K562 (cell line): Measurements from ENCODE around the gene LSM8. TPM values are rescaled to one million over a fixed set of nuclear protein-coding genes. Genes with fewer than 3 reads are reported as not detected.

Experiments
- ATAC-seq: fragments of 200-7000 bp; cut with Tn5 transposase; 3 replicates; pipeline ENCODE4 v1.9.1; 2020; ENCODE audit warnings: moderate library complexity
- BruUV-seq: library from RNA; stranded (reverse); fragments of 400-500 nt; replicated peaks from 2 replicates; lab custom pipeline; 2021; lab: Mats Ljungman, UMichigan
- CTCF ChIA-PET: fragments of 300-600 bp; formaldehyde crosslinking; extraction: SDS; loops from one replicate; lab custom pipeline; 2021; ENCODE audit warnings: low intra/inter-chr PET ratio; lab: Yijun Ruan, JAX
- POLR2A ChIA-PET: fragments of 300-600, 350-650 bp; sonication (Branson Sonifier 250); formaldehyde crosslinking; extraction: SDS; loops from one replicate; lab custom pipeline; 2021; ENCODE audit warnings: antibody characterized with exemption, inconsistent platforms; lab: Yijun Ruan, JAX
- DNase-seq, 4 experiments: peaks; one replicate each; pipeline versions ENCODE4 v3.0.0 to v3.0.0-alpha.2; 2011 to 2018; ENCODE audit warnings: low spot score in 3 of 4, mixed read lengths in 3 of 4; ENCODE audit errors: extremely low read depth in 1 of 4
- FAIRE-seq: peaks from 2 replicates; lab custom pipeline; 2011; peaks lifted over from hg19 to GRCh38; lab: Jason Lieb, UNC
- H2AFZ ChIP-seq: 2 replicates; pipeline ENCODE4 v1.6.0; 2011; ENCODE audit warnings: low read depth, low read length, control low read depth, inconsistent platforms
- H3K27ac ChIP-seq: fragments of 200-600 bp; 3 replicates; pipeline ENCODE4 v1.8.0; 2011; ENCODE audit warnings: low read depth, mild to moderate bottlenecking, control low read depth, inconsistent platforms, low read length, moderate library complexity, mixed read lengths; ENCODE audit errors: extremely low read depth
- H3K27me3 ChIP-seq, 2 experiments: fragments of 300-600 bp in 1 of 2; 2 replicates in 1 of 2; 3 replicates in 1 of 2; pipeline versions ENCODE4 v1.6.0 to v1.8.0; 2011; ENCODE audit warnings: inconsistent platforms in 2 of 2, low read length in 2 of 2, mild to moderate bottlenecking in 1 of 2, mixed read lengths in 1 of 2, moderate library complexity in 1 of 2; ENCODE audit not compliant: control insufficient read depth in 2 of 2, insufficient read depth in 2 of 2
- H3K36me3 ChIP-seq: fragments of 300-600 bp; 3 replicates; pipeline ENCODE4 v1.8.0; 2011; ENCODE audit warnings: mild to moderate bottlenecking, low read length, inconsistent platforms; ENCODE audit not compliant: control insufficient read depth, insufficient read depth
- H3K4me1 ChIP-seq, 2 experiments: fragments of 200-600 bp in 1 of 2; replicated peaks in 1 of 2; 2 replicates in 1 of 2; 3 replicates in 1 of 2; pipeline versions ENCODE4 v1.5.1 to v1.8.0; 2011; ENCODE audit warnings: inconsistent platforms in 2 of 2, low read length in 2 of 2, mild to moderate bottlenecking in 1 of 2, mixed read lengths in 1 of 2, moderate library complexity in 1 of 2; ENCODE audit not compliant: control insufficient read depth in 2 of 2, insufficient read depth in 2 of 2
- H3K4me2 ChIP-seq: 2 replicates; pipeline ENCODE4 v1.6.1; 2011; ENCODE audit warnings: low read length, control low read depth, inconsistent platforms, mixed read lengths; ENCODE audit not compliant: insufficient read depth
- H3K4me3 ChIP-seq: fragments of 200-600 bp; sonication (generic), shearing (Covaris generic); 2 replicates; pipeline ENCODE4 v1.5.1; 2016; ENCODE audit warnings: control low read depth, inconsistent platforms
- H3K79me2 ChIP-seq: fragments of 200-600 bp; 3 replicates; pipeline ENCODE4 v1.8.0; 2011; ENCODE audit warnings: low read length, inconsistent platforms; ENCODE audit not compliant: control insufficient read depth, insufficient read depth
- H3K9ac ChIP-seq, 2 experiments: 2 replicates each; pipeline versions ENCODE4 v1.6.0 to v1.6.1; 2011; ENCODE audit warnings: low read depth in 2 of 2, low read length in 2 of 2, control low read depth in 1 of 2, inconsistent platforms in 1 of 2, mild to moderate bottlenecking in 1 of 2, mixed read lengths in 1 of 2; ENCODE audit not compliant: insufficient read depth in 1 of 2
- H3K9me1 ChIP-seq: one replicate; pipeline ENCODE4 v1.6.0; 2011; ENCODE audit warnings: inconsistent platforms, mild to moderate bottlenecking, low read length, moderate library complexity; ENCODE audit not compliant: control insufficient read depth, insufficient read depth
- H3K9me3 ChIP-seq: replicated peaks from 2 replicates; pipeline ENCODE4 v1.5.1; 2011; ENCODE audit warnings: low read depth, low read length, inconsistent platforms; ENCODE audit not compliant: control insufficient read depth, insufficient read depth
- H4K20me1 ChIP-seq: replicated peaks from 2 replicates; pipeline ENCODE4 v1.6.1; 2011; ENCODE audit warnings: low read length, inconsistent platforms, mixed read lengths; ENCODE audit not compliant: control insufficient read depth, insufficient read depth
- BHLHE40 ChIP-seq: IDR thresholded peaks from 2 replicates; pipeline ENCODE4 v1.6.1; 2011; ENCODE audit warnings: low read length, improper control_type of control experiment
- L3MBTL2 ChIP-seq: fragments of 450-650 bp; IDR thresholded peaks from 2 replicates; pipeline ENCODE4 v1.6.1; 2016; ENCODE audit warnings: mild to moderate bottlenecking, moderate library complexity
- NRF1 ChIP-seq, 2 experiments: fragments of 450-650 bp; IDR thresholded peaks in 1 of 2; conservative IDR thresholded peaks in 1 of 2; 2 replicates each; pipeline ENCODE4 v1.6.1; 2014; ENCODE audit warnings: mild to moderate bottlenecking in 2 of 2
- PURB ChIP-seq: sonication (generic); formaldehyde crosslinking; IDR thresholded peaks from 2 replicates; pipeline ENCODE4 v1.9.0; 2021; ENCODE audit warnings: low read depth, mild to moderate bottlenecking, missing genetic modification reagents
- ZNF143 ChIP-seq: sonication (generic); formaldehyde crosslinking; IDR thresholded peaks from 2 replicates; pipeline ENCODE4 v1.9.0; 2022; ENCODE audit warnings: mild to moderate bottlenecking, missing genetic modification reagents
- ZNF347 ChIP-seq: fragments of 450-650 bp; formaldehyde crosslinking; IDR thresholded peaks from 2 replicates; pipeline ENCODE4 v1.4.0; 2020; ENCODE audit warnings: low read depth, mild to moderate bottlenecking, moderate library complexity
- ZNF589 ChIP-seq: fragments of 200-800 bp; sonication (Bioruptor generic); IDR thresholded peaks from 2 replicates; pipeline ENCODE4 v1.6.1; 2016; ENCODE audit warnings: low read depth, missing genetic modification characterization, missing compliant biosample characterization
- WGBS: fragments of 100-300 bp; shearing (Covaris generic); methylation state at CpG from one replicate; pipeline ENCODE4 v1.1.6; 2016; ENCODE audit warnings: low coverage, mixed read lengths; ENCODE audit not compliant: insufficient coverage; ENCODE audit errors: missing lambda C conversion rate; 5-methylcytosine and 5-hydroxymethylcytosine counted together
- in situ Hi-C: fragments of 300-500 bp; cut with MboI; formaldehyde crosslinking; loops from 4 replicates; pipeline ENCODE4 v1.15.0; 2018; ENCODE audit warnings: inconsistent platforms, mixed read lengths
- intact Hi-C: fragments of 100-400 bp; cut with micrococcal nuclease; formaldehyde crosslinking; loops from 2 replicates; pipeline ENCODE4 v1.14.2; 2022
- polyA plus RNA-seq, 8 experiments: library from polyadenylated mRNA; depleted of rRNA in 4 of 8; stranded (reverse) in 5 of 8; unstranded in 3 of 8; fragments of >200 nt; fragmentation: Nextera tagmentation in 2 of 8; fragmentation: Illumina TruSeq in 1 of 8; extraction: Ambion mirVana in 2 of 8; extraction: Trizol in 1 of 8; gene quantifications; 2 replicates each; pipeline versions ENCODE4 v1.2.1 to v1.2.3, GENCODE V29; 2011 to 2014; ENCODE audit warnings: inconsistent platforms in 1 of 8, missing spikeins in 1 of 8
- total RNA-seq, 7 experiments: library from RNA; depleted of rRNA in 6 of 7; stranded (reverse); fragments of >200 nt in 6 of 7; fragmentation: Illumina TruSeq in 2 of 7; extraction: Trizol in 2 of 7; gene quantifications; 2 replicates each; pipeline versions ENCODE4 v1.2.1 to v1.2.3, GENCODE V29; 2011 to 2021; ENCODE audit warnings: low replicate concordance in 1 of 7
- TF ChIP-seq, protein P1 (sequence below): fragments of 250-450 bp; sonication (Bioruptor Pico); IDR thresholded peaks from 2 replicates; pipeline ENCODE4 v1.8.0; 2022; ENCODE audit warnings: inconsistent platforms

Gene LSM8
- total and polyA plus RNA-seq, 9 of the 15 experiments (the other 6 are each of a cell fraction or from before 2014, with no cell fraction given) = 81.5 to 340 (median 180) TPM

DNA sequence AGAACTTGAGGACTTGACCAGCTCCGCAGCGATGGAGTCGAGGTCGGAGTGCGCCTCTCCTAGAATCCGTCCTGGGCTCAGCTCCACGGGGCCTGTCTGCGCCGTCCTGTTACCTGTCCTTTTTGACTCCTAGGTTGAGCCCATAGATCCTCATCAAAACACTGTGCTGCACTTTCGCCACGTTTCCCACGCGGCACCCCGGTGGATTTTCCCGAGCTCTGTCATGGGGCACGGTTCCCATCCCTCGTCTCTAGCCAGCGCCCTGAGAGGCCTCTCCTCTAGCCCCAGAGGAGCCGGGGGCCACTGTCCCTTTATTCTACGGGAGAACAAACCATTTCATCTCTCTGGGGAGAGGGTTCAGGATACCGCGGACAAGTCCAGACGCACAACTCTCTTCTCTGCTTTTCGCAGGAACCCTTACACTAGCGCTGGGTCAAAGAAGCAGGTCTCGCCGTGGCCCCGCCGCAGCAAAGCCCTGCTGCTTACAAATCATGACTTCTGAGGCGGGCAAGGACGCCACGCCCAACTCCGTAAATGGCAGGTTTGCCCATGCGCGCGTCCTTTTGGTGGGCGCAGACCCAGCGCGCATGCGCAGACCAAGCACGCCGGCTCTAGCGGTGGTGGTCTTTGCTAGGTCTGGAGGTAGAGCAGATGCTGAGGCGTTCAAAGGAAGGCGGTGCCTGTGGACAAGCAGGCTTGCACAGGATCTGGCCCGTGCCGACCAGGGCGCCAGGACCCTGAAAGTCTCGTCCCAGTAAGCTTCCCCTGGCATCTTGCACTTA lies 30.3 kb downstream of the LSM8 start:
- Histone ChIP-seq H3K36me3 (no peaks in the 10 kb centered on the region), H3K9me3 (no peaks in the 10 kb centered on the region), H3K27ac (no peak overlapping the region), H3K4me2 (no peak overlapping the region), H3K4me1 (peaks cover 5 to 15% of the 10 kb centered on the region in 2 experiments), H4K20me1 (no peaks in the 10 kb centered on the region), H3K9me1 (no peaks in the 10 kb centered on the region), H3K4me3 (no peak overlapping the region), H3K27me3 (peaks cover 2 to 10% of the 10 kb centered on the region in 2 experiments; a peak in 3 of 5 replicates), H3K9ac (no peak overlapping the region), H3K79me2 (no peaks in the 10 kb centered on the region), H2AFZ (peak overlapping the region; percentile 2; the same call in 1 of the 2 replicates)
- intact Hi-C loops = no loop called here
- ATAC-seq = peak; percentile 34
- in situ Hi-C loops = no loop called here
- TF ChIP-seq ZNF347 (CRISPR knock-in tag) (no peak), PURB (CRISPR knock-in tag) (no peak), L3MBTL2 (peak; percentile 24; the same call in 1 of the 2 replicates), ZNF143 (CRISPR knock-in tag) (no peak), NRF1 (conservative IDR thresholded peaks at IDR 0.05 in 1 of 2, IDR thresholded peaks at IDR 0.05 in 1 of 2) (peak; percentile 76 to 81), ZNF589 (peak; percentile 41; the same call in 1 of the 2 replicates), BHLHE40 (0 out of 2 replicates have a peak, but pooled peaks have one; percentile 10)
- TF ChIP-seq, protein P1, sequence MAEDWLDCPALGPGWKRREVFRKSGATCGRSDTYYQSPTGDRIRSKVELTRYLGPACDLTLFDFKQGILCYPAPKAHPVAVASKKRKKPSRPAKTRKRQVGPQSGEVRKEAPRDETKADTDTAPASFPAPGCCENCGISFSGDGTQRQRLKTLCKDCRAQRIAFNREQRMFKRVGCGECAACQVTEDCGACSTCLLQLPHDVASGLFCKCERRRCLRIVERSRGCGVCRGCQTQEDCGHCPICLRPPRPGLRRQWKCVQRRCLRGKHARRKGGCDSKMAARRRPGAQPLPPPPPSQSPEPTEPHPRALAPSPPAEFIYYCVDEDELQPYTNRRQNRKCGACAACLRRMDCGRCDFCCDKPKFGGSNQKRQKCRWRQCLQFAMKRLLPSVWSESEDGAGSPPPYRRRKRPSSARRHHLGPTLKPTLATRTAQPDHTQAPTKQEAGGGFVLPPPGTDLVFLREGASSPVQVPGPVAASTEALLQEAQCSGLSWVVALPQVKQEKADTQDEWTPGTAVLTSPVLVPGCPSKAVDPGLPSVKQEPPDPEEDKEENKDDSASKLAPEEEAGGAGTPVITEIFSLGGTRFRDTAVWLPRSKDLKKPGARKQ (CRISPR knock-in tag) = peak; percentile 79
- no peak for FAIRE-seq
- WGBS = 29% methylated on average over 49 of the region's 49 CpGs
- DNase-seq = no peak
- POLR2A ChIA-PET = interaction anchor here (0.6 kb wide), 1 partner anchor 10 kb away, joined by 4 read pairs; no protein-coding TSS in a partner anchor
- CTCF ChIA-PET = no interaction called here
- no TSS peak for BruUV-seq
